ENCODE measurements around the gene MYCT1. TPM values are rescaled to one million over a fixed set of nuclear protein-coding genes. Genes with fewer than 3 reads are reported as not detected.

MYCT1 gene
- total RNA-seq, 1 experiment from 2014 or later, result 0.17 TPM

GRCh38 chr6:152750694-152751093 lies 53.0 kb downstream of the MYCT1 start, which contains the start of gene VIP:
Gene VIP (plus strand): TSS chr6:152750797. CDS start chr6:152752178, 1,381 bp downstream.
- no peaks in the 10 kb centered on the region for H3K27me3 Mint-ChIP-seq (ENCODE audit: low read depth)
- H3K9ac ChIP-seq (ENCODE audit: extremely low read depth, insufficient read length, low read length), result no peak within 1 kb of the TSS
- no peaks in the 10 kb centered on the region for H3K9me3 ChIP-seq (ENCODE audit: control insufficient read depth, low read depth, low read length)
- H4K5ac ChIP-seq (ENCODE audit: insufficient read length, low read depth, low read length), result no peak within 1 kb of the TSS
- no peak within 1 kb of the TSS for H3K18ac ChIP-seq (ENCODE audit: insufficient read length, low read depth, low read length)
- no peak within 1 kb of the TSS for H3T11ph ChIP-seq (ENCODE audit: low read length)
- H2AFZ ChIP-seq (ENCODE audit: low read length), result no peak within 1 kb of the TSS
- H3K4me1 Mint-ChIP-seq, result peaks cover 8% of the 10 kb centered on the region in 2 experiments; a peak in 3 of 4 replicates
- H4K8ac ChIP-seq (replicated peaks; ENCODE audit: insufficient read length, low read depth, low read length), result no peak within 1 kb of the TSS
- H2BK5ac ChIP-seq (ENCODE audit: insufficient read length, low read length), result no peak within 1 kb of the TSS
- H4K20me1 ChIP-seq (ENCODE audit: control insufficient read depth, insufficient read depth, insufficient read length), result no peaks in the 10 kb centered on the region
- H3K79me1 ChIP-seq (ENCODE audit: insufficient read depth, low read depth, low read length, poor library complexity, severe bottlenecking), result no peaks in the 10 kb centered on the region
- no peak within 1 kb of the TSS for H2BK15ac ChIP-seq (ENCODE audit: low read depth, low read length)
- no peak within 1 kb of the TSS for H3K27ac ChIP-seq (ENCODE audit: insufficient read length, low read depth, low read length)
- no peak within 1 kb of the TSS for H3K27ac Mint-ChIP-seq
- no peaks in the 10 kb centered on the region; a peak in 1 of 5 replicates for H3K9me3 Mint-ChIP-seq
- no peak within 1 kb of the TSS for H3K4me3 Mint-ChIP-seq
- H3K4ac ChIP-seq (ENCODE audit: low read depth, low read length), result no peak within 1 kb of the TSS
- H4K91ac ChIP-seq (ENCODE audit: insufficient read length, low read depth, low read length), result no peak within 1 kb of the TSS
- no peaks in the 10 kb centered on the region for H3K4me1 ChIP-seq (ENCODE audit: insufficient read depth, low read length)
- no peak within 1 kb of the TSS for H2BK20ac ChIP-seq (ENCODE audit: low read depth, low read length, poor library complexity, severe bottlenecking)
- H2BK120ac ChIP-seq (ENCODE audit: low read depth, low read length, poor library complexity, severe bottlenecking), result no peak within 1 kb of the TSS
- no peak within 1 kb of the TSS for H3K23ac ChIP-seq (ENCODE audit: insufficient read length, low read depth, low read length)
- no peak within 1 kb of the TSS for H3K4me2 ChIP-seq (ENCODE audit: insufficient read depth, insufficient read length, low read length)
- no peak within 1 kb of the TSS for H2AK5ac ChIP-seq (ENCODE audit: insufficient read length, low read length)
- no peak within 1 kb of the TSS for H3K56ac ChIP-seq (ENCODE audit: insufficient read length, low read depth, low read length)
- no peak within 1 kb of the TSS for H2BK12ac ChIP-seq (ENCODE audit: insufficient read length, low read depth, low read length)
- WGBS (ENCODE audit: extremely low coverage, insufficient read length, low lambda C conversion rate), result no CpG with 5 or more reads among the region's 5 CpGs
- H3K36me3 Mint-ChIP-seq (ENCODE audit: insufficient read depth in 1 of 3, low read depth in 3 of 3), result no peaks in the 10 kb centered on the region
- H3K27me3 ChIP-seq (ENCODE audit: insufficient read depth, low read length), result no peaks in the 10 kb centered on the region
- H3K14ac ChIP-seq (ENCODE audit: insufficient read depth, low read length), result no peak within 1 kb of the TSS
- H3K79me2 ChIP-seq (ENCODE audit: insufficient read depth, low read length), result no peaks in the 10 kb centered on the region
- DNase-seq, result peak; percentile 71
- H3K23me2 ChIP-seq (ENCODE audit: insufficient read length, low read depth, low read length, poor library complexity, severe bottlenecking), result no peaks in the 10 kb centered on the region
- no peak for TF ChIP-seq CTCF (conservative IDR thresholded peaks at IDR 0.05)
